GM18519 (cell line): ENCODE measurements around the gene LNP1.

Experiments used
- ATAC-seq: cut with Tn5 transposase; IDR thresholded peaks from one replicate; pipeline ENCODE4 v1.9.1; 2021; ENCODE audit warnings: mild to moderate bottlenecking, moderate library complexity; ENCODE audit not compliant: unreplicated experiment, low FRiP score

Gene LNP1

DNA sequence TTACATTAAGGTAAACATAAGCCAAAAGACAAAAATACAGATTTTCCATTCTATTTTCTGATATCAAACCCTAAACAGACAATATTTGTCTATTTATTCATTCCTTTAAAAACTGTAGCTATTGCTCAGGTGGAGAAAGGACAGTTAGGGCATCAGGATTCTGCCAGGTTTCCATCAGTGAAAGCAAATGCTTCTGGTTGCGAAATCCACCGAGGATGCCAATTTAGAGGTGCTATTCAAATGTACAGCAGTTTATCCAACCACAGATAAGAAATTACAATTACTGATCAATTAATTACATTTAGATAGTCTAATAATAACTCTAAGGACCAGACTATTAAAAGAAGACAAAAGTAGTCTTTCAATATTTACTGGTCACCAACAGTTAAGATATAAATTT lies 4.4 kb upstream of the LNP1 start:
- no peak for ATAC-seq

DNA sequence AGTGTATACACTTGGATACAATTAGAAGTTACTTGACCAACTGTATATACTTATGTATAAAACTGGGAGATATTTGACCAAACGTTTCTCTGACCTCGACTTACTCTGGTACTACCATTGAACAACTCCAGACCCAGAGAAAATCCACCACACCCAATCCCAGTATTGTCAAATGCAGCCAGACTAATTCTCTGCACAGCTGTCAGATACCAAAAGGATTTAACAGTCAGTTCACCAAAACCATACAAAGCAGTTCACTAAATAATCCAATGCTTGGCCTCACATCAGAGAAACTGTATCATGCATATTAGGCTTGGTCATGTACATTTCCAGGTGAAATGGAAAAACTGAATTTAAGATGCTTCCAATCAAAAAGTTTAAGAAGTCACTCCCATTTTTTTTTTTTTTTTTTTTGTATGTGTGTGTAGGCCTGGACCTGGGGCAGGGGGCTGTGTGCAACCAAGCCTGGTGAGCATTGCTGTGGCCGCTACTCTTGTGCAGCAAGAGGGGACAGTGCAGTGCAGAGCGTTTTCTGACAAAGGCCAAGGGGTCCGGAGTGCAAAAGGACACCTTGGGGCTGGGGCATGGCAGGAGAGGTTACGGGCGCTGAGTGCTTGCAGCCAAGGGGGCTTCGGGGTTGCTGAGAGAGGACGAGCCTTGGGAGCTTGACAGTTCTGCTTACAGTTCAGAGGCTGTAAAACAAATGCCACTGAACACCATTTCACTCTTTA lies 1.8 kb upstream of the LNP1 start:
- ATAC-seq: no peak

DNA sequence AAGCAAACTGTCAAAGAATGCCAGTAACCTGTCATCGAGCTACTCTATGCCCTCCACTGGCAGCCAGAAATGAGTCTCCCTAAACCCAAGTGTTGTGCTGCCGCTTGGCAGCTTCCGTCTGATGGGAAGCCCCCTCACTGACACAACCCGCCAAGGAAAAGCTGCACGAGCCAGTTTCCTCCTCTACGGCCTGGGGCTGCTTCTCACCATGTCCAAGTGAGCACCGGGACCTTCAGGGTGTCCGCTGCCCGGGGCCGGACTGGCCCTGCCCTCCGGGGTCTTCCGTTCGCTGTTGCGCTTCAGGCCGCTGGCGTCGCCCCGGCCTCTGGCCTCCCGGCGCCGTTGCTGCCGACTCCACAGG lies 940 bp upstream of the LNP1 start:
- peak; percentile 20 for ATAC-seq

DNA sequence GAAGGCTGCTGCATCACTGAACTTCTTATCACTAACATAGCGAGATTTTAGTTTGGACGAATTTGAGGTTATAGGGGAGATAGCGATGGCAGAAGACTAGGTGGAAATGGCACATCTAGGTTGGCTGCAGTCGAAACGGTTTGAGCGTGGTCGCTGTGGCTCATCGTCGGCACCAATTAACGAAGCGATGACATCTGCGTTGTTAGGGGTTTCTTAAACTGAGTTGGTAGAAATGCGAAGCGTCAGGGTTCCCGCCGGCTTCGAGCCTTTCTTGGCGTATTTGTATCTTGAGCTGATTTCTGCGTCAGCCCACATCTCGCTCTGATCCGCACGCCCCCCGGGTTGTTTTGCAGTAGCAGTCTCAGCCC lies 319 bp downstream of the LNP1 start:
- peak; percentile 15 for ATAC-seq

DNA sequence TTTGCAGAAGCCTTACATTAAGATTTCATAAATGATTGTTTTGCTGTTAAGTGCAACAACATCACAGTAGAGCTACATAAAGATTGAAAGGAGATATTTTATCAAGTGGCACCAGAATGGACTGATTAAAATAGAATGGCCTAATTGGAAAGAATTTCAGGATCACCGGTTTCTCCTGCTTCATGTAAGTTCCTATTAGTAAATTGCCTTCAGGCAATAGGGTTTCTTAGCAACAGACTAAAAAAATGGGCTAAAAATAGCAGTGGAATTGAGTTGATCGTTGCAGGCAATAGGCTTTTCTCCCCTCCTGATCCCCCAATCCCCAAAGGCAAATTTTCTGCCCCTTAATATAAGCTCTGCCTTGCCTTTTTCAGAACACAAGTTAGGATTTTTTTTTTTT lies 917 bp downstream of the LNP1 start:
- ATAC-seq: no peak

DNA sequence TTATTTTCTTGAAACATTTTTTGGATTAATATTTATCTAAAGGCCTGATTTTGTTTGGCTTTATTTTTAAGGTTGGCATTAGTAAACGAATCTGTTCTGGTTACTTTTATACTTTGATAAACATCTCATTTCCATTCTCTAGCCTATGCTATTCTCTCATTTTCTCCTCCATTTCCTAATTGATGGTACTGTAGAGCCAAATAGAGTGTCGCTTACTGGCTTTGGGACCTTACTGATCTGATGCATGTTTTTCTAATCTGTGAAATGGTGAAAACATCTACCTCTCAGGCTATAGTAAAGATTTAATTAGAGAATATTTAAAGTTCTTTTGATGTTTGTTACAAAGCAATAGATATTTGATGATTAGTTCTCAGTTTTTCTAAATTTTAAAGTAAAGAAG lies 1.6 kb downstream of the LNP1 start:
- ATAC-seq: no peak

DNA sequence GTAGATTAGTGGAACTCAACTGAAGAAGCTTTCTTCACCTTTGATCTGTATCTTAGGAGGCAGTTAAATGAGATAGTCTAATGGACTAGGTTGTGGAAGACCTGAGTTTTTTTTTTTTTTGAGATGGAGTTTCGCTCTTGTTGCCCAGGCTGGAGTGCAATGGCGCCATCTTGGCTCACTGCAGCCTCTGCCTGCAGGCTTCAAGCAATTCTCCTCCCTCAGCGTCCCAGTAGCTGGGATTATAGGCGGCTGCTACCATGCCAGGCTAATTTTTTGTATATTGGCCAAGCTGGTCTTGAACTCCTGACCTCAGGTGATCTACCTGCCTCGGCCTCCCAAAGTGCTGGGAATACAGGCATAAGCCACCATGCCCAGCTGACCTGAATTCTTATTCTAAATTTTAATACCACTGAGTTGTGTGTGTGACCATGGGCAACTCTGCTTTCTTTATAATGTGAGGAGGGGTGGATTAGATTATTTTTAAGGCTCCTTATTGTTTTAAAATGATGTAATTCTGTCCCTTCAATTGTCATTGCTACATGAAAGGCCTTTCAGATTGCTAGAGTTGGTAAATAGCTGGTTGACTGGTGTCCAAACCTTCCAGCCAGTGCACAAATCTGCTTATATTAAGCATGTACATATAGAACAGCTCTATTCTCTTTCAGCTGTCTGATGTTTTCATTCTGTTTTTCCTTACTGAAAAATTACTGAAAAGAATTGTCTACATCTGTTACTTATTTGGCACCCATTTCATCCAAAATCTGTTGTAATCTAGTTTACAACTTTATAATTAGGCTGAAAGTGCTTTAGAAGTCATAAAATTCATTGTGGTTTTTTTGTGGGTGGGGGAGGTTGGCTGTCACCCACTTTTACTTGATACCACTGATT lies 2.3 kb downstream of the LNP1 start:
- no peak for ATAC-seq

DNA sequence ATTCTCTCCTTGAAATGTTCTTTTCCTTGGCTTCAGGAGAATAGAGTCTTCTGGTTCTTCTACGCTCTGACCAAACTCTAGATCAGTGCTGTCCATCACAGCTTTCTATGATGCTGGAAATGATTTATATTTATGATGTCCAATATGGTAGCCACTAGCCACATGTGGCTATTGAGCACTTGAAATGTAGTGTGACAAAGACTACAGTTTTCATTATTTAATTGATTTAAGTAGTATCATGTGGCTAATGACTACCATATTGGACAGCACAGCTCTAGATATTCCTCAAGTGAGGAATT lies 2.9 kb downstream of the LNP1 start:
- ATAC-seq: no peak

DNA sequence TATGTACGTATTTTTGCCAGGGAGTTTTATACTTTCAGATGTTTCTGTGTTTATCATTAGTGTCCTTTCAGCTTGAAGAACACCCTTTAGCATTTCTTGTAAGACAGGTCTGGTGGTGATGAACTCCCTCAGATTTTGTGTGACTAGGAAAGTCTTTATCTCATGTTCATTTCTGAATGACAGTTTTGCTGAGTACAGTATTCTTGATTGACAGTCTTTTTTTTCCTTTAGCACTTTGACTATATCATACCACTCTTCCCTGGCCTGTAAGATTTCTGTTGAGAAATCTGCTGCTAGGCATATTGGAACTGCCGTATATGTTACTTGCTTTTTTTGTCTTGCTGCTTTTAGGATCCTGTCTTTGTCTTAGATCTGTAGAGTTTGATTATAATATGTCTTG lies 5.8 kb downstream of the LNP1 start:
- no peak for ATAC-seq

DNA sequence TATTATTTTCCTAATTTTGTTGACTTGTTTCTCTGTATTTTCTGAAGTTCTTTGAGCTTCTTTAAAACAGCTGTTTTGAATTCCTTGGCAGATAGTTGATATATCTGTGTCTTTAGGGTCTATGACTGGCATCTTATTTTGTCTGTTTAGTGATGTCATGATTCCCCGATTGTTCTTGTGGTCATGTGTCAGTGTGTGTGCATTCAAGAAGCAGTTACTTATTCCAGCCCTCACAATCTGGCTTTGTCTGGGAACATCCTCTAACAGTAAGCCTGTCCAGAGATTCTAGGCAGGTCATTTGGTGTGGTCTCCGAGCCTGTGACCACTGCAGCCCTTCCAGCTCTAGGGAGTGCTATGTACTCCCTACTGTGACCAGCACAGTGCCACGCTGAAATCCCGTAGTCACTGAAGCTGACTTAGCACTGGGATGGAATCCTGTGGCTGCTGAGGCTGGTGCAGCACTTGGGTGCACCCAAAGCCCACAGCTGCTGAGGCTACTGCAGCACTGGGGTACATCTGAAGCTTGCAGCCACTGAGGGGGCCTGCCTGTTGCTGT lies 6.7 kb downstream of the LNP1 start:
- ATAC-seq: no peak

DNA sequence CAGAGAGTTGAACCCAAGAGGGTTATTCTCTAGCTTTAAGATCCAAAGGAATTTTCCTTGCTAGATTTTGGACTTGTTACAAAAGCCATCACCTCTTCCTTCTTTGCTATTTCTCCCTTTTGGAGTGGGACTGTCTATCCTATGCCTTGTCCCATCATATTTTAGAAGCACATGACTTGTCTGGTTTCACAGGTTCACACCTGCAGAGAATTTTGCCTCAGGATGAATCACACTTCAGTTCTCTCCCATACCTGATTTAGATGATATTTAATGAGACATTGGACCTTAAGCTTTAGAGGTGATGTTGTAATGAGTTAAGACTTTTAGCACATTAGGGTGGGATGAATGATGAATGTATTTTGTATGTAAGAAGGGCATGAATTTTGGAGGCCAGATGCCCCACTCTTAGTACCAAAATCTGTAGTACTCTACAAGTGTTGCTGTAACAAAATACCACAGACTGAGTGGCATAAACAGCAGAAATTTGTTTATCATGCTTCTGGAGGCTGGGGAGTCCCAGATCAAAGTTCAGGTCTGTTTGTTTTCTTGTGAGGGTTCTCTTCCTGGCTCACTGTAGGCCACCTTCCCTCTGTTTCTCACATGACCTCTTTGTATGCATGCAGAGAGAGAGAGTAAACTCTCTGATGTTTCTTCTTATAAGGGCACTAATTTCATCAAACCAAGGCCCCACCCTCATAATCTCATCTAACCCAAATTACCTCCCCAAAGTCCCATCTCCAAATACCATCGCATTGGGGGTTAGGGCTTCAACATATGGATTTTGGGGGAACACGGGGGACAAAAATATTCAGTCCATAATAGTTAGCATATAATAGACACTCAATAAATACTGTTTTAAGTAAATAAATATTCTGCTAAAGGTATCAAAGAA lies 10.0 kb downstream of the LNP1 start:
- ATAC-seq: no peak

DNA sequence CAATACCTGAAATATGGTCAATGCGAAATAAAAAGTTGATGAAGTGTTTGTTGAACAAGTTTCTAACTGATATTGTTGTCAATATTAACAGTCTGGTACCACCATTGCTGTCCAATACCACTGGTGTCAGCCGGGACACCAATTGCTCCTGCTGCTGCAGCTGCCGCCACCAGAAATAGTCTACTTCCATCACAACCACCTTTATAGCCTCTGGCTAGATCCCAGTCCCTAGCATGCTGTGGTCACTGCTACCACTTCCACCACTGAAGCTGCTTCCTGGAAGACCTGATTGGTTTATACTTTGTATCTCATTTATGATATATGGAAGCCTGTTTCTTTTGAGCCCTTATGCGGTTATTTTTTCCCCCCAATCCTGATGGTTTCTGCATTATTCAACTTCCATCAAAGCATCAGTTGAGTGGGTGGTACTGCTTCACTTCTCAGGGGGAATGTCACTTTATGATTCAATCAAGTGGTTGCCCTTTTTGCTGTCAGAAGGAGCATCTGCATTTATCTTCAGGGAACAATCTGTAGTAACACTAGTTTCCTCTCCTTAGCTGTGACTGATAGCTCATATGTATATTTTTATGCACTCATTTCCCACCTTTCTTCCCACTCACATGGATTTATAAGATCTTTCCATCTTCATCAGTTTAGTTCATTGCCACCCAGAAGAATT lies 11.7 kb downstream of the LNP1 start:
- ATAC-seq: no peak

DNA sequence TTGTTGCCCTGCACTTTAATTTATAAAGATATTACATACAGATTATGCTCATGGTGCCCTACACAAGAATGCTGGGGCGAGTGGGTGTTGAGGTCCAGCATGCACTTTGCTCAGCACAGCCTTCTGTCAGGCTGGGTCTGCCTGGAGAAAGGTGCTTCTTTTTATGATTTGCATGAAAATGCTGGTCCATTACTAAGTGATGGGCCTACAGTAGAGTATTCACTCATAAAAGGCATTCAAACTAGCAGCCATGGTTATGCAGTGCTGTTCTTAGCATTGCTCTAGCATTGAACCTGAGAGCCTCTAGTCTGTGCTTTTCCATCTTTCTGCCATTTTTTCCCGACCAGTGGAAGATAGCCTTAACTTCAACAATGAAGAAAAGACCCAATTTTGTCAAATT lies 12.3 kb downstream of the LNP1 start:
- ATAC-seq: no peak

DNA sequence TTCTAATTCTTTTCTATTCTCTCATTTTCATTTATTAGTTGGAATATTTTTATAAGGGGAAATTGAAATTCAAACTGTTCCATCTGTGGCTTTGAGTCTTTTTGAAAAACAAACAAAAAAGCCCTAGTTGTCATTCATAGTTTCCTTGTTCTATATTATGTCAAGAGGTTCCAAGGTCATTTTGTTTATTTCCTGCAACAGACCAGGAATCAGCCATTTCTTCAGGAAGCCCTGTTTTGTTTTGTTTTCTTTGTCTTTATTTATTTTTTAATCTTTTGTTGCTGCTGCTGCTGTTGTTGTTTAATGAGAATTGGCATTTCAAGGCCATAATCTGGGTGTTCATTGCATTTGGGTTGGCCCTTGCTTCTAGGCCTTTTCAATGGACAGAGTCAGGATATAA lies 14.8 kb downstream of the LNP1 start:
- no peak for ATAC-seq

DNA sequence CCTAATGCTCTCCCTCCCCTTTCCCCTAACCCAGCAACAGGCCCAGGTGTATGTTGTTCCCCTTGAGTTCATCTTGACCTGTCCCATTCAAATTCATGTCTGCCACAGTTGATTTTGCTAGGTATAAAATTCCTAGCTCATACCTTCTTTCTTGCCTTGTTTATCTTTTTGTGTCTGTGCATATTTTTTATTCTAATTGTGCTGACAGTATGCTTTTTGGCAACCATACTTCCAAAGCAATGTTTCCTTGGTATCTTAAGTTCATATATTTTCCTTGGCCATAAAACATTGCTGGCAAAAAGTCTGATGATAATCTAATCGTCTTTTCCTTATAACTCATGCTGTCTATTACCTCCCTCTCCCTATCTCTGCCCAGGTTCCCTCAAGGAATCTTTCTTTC lies 15.5 kb downstream of the LNP1 start:
- ATAC-seq: no peak

DNA sequence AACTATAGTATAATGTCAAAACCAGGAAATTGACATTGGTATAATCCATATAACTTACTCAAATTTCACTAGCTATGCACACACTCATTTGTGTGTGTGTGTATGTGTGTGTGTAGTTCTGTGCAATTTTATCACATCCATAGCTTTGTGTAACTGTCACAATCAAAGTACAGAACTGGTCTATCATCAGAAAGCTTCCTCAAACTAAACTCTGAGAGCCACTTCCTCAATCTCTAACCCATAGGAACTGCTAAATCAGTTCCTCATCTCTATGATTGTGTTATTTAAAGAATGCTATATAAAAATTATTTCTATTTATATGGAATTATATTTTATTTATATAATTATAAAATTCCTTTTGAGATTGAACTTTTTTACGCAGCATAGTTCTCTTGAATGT lies 18.1 kb downstream of the LNP1 start:
- no peak for ATAC-seq

DNA sequence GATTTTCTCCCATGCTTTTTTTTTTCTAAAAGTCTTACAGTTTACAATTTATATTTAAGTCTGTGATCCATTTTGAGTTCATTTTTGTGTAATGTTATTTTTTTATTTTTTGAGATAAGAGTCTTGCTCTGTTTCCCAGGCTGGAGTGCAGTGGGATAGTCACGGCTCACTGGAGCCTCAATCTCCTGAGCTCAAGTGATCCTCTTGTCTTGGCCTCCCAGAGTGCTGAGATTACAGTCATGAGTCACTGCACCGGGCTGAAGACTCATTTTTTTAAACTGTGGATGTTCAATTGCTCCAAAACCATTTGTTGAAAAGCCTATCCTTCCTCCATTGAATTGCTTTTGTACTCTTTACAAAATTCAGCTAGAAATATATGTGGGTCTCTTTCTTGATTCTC lies 19.5 kb downstream of the LNP1 start:
- no peak for ATAC-seq

DNA sequence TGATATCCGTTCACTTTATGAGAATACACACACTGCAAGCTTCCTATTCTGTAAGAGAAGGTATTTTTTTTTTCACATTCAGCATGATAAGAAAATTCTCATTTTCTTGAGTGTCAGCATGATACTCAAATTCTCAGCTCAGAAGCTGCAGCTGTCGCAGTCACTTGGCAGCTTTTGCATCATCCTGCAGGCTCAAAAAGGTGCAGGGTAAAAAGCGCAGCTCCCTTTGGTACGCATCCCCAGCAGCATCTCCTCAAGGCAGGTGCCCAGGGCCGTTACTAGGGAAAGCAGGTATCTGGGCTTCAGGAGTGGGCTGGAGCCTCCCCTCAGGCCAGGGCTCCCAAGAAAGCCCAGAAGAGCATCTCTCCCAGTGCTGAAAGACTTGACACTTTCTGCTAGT lies 22.3 kb downstream of the LNP1 start:
- no peak for ATAC-seq

DNA sequence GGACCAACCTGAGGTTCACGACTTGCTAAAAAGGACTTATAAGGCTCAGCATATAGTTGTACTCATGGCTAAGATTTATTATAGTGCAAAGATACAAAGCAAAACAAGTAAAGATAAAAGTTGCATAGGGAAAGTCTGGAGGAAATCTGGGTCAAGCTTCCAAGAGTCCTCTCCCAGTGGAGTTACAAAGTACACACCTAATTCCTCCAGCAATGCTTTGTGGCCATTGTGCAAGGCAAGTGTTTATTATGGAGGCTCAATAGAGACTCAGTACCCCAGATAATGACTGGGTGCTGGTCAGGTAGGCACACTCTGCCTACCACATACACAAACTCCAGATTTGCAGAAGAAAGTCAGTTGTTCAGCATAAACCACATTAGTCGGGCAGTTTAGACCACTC lies 22.9 kb downstream of the LNP1 start:
- no peak for ATAC-seq

DNA sequence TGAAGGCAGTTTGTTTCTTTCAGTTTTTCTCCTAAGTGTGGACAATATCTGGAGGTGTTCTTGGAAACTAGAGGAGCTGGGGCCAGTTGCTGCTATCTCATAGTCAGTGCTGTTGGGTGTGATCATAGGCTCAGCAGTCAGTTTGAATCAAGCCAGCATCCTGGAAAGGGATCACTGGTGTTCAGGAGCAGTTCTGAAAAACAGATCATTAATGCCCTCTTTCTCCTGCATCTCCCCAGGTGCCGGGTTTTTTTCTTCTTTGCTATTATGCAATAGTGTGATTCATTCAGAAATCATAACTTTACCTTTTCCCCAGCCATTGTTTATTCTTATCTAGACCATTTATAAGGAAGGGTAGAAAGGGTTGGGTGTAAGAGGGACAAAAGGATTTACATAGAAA lies 24.0 kb downstream of the LNP1 start:
- ATAC-seq: no peak
